ENCODE measurements around the gene MYL3. TPM values are rescaled to one million over a fixed set of nuclear protein-coding genes. Genes with fewer than 3 reads are reported as not detected.

The MYL3 gene
- polyA plus RNA-seq, 1 of the 3 experiments (the other 2 are of a cell fraction) = not detected

GRCh38 chr3:46878781-46879436, 15.7 kb upstream of the MYL3 start:
- Histone ChIP-seq H3K9me3 (no peaks in the 10 kb centered on the region), H2AFZ (ENCODE audit: low read depth) (no peak overlapping the region), H3K9ac (no peak overlapping the region), H3F3A (replicated peaks; ENCODE audit: insufficient read depth) (no peaks in the 10 kb centered on the region), H4K20me1 (ENCODE audit: insufficient read depth) (no peaks in the 10 kb centered on the region), H3K9me2 (no peaks in the 10 kb centered on the region), H3K27ac (ENCODE audit: low read depth in 2 of 2, low read length in 1 of 2) (no peak overlapping the region), H3K36me3 (replicated peaks in 1 of 2; ENCODE audit: control insufficient read depth in 1 of 2, insufficient read depth in 2 of 2, low read length in 1 of 2) (no peaks in the 10 kb centered on the region), H3K79me2 (ENCODE audit: insufficient read depth) (no peaks in the 10 kb centered on the region), H3K4me2 (no peak overlapping the region), H3K27me3 (ENCODE audit: insufficient read depth) (peaks cover 19% of the 10 kb centered on the region), H3K4me3 (ENCODE audit: low read depth in 2 of 2, low read length in 1 of 2) (no peak overlapping the region), H3K4me1 (ENCODE audit: control insufficient read depth in 1 of 2, insufficient read depth in 2 of 2, low read depth in 1 of 2, low read length in 1 of 2) (peaks cover 0 to 20% of the 10 kb centered on the region in 2 experiments; a peak in 1 of 4 replicates)
- ChIA-PET POLR2A (interaction anchor here (0.8 kb wide), 1 partner anchor 33 kb away, joined by 3 read pairs; no protein-coding TSS in a partner anchor), CTCF (interaction anchor here (0.6 to 31.0 kb wide), 8 partner anchors 5 to 280 kb away, joined by 3 to 480 read pairs (median 10); partner anchors contain the start of gene PTH1R)
- WGBS (ENCODE audit: low lambda C conversion rate) = 63% methylated on average over 1 of the region's 2 CpGs
- TF ChIP-seq MEF2A (IDR thresholded peaks at IDR 0.05; ENCODE audit: borderline replicate concordance, low read depth) (no peak), POLR2AphosphoS5 (IDR thresholded peaks at IDR 0.05; ENCODE audit: low read depth, low read length) (no peak), RCOR1 (IDR thresholded peaks at IDR 0.05; ENCODE audit: low read length) (peak; percentile 39; the same call in 1 of the 2 replicates), RAD21 (IDR thresholded peaks at IDR 0.05; ENCODE audit: low read length) (no peak), NFIC (IDR thresholded peaks at IDR 0.05; ENCODE audit: borderline replicate concordance) (no peak), SMC3 (IDR thresholded peaks at IDR 0.05; ENCODE audit: low read depth, low read length) (no peak), RFX5 (IDR thresholded peaks at IDR 0.05; ENCODE audit: low read length) (no peak), CHD2 (IDR thresholded peaks at IDR 0.05; ENCODE audit: low read length, partially characterized antibody) (peak; percentile 20), FOSL2 (IDR thresholded peaks at IDR 0.05; ENCODE audit: borderline replicate concordance, low read depth) (no peak), TEAD4 (IDR thresholded peaks at IDR 0.05; ENCODE audit: borderline replicate concordance, insufficient read depth) (no peak), MXI1 (IDR thresholded peaks at IDR 0.05; ENCODE audit: low read depth, low read length) (no peak), GATA2 (CRISPR knock-in tag; IDR thresholded peaks at IDR 0.05) (no peak), SIN3A (IDR thresholded peaks at IDR 0.05; ENCODE audit: borderline replicate concordance, low read depth, low read length) (no peak), YY1 (IDR thresholded peaks at IDR 0.05; ENCODE audit: low read depth) (no peak), EZH2phosphoT487 (IDR thresholded peaks at IDR 0.05; ENCODE audit: borderline replicate concordance, low read depth) (no peak), ELF1 (IDR thresholded peaks at IDR 0.05) (no peak), TCF12 (IDR thresholded peaks at IDR 0.05) (no peak), EP300 (IDR thresholded peaks at IDR 0.05; ENCODE audit: borderline replicate concordance in 1 of 2, low read depth in 1 of 2, low read length in 1 of 2) (peak in 1 of 2 experiments; percentile 48; a peak in 1 of 4 replicates), TAF1 (IDR thresholded peaks at IDR 0.05; ENCODE audit: borderline replicate concordance, low read depth, low read length) (no peak)
- TF ChIP-seq, protein P1, sequence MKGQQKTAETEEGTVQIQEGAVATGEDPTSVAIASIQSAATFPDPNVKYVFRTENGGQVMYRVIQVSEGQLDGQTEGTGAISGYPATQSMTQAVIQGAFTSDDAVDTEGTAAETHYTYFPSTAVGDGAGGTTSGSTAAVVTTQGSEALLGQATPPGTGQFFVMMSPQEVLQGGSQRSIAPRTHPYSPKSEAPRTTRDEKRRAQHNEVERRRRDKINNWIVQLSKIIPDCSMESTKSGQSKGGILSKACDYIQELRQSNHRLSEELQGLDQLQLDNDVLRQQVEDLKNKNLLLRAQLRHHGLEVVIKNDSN (IDR thresholded peaks at IDR 0.05; ENCODE audit: borderline replicate concordance, low read depth) = no peak
- TF ChIP-seq, protein P2, sequence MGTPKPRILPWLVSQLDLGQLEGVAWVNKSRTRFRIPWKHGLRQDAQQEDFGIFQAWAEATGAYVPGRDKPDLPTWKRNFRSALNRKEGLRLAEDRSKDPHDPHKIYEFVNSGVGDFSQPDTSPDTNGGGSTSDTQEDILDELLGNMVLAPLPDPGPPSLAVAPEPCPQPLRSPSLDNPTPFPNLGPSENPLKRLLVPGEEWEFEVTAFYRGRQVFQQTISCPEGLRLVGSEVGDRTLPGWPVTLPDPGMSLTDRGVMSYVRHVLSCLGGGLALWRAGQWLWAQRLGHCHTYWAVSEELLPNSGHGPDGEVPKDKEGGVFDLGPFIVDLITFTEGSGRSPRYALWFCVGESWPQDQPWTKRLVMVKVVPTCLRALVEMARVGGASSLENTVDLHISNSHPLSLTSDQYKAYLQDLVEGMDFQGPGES (IDR thresholded peaks at IDR 0.05; ENCODE audit: low read depth, low read length) = no peak
- TF ChIP-seq, protein P3, sequence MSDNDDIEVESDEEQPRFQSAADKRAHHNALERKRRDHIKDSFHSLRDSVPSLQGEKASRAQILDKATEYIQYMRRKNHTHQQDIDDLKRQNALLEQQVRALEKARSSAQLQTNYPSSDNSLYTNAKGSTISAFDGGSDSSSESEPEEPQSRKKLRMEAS (IDR thresholded peaks at IDR 0.05; ENCODE audit: low read depth) = no peak
- peak; percentile 81 for DNase-seq

Measured in SK-N-SH (cell line).